Mucosa of descending colon (tissue), 3 donors: ENCODE results near the gene AWAT2. TPM values are rescaled to one million over a fixed set of nuclear protein-coding genes. Genes with fewer than 3 reads are reported as not detected.
A peak's percentile ranks its signal among the peaks of the same experiment; 100 is the strongest.
"Not testable (repeated sequence)": the region's sequence is repeated elsewhere in the genome, so short reads cannot be mapped to it uniquely, and the experiment has no call there.

Experiments used
- ATAC-seq: fragments of 200-7000 bp; cut with Tn5 transposase; one replicate; pipeline ENCODE4 v1.9.1; 2020; ENCODE audit warnings: mild to moderate bottlenecking, moderate library complexity
- DNase-seq, 3 donors: peaks; one replicate each; pipeline ENCODE4 v3.0.0-alpha.2; 2020
- H3K36me3 ChIP-seq: fragments of 200-600 bp; one replicate; pipeline ENCODE4 v1.8.0; 2021; ENCODE audit warnings: low read depth, mild to moderate bottlenecking
- H3K4me1 ChIP-seq: fragments of 200-600 bp; one replicate; pipeline ENCODE4 v1.8.0; 2021; ENCODE audit warnings: low read depth, mild to moderate bottlenecking
- H3K4me3 ChIP-seq: fragments of 200-600 bp; one replicate; pipeline ENCODE4 v1.8.0; 2021; ENCODE audit warnings: mild to moderate bottlenecking
- H3K9me3 ChIP-seq: fragments of 200-600 bp; one replicate; pipeline ENCODE4 v1.8.0; 2021; ENCODE audit warnings: mild to moderate bottlenecking
- CTCF ChIP-seq: fragments of 200-600 bp; IDR thresholded peaks from one replicate; pipeline ENCODE4 v1.8.0; 2022; ENCODE audit warnings: antibody characterized with exemption, mild to moderate bottlenecking
- intact Hi-C, 2 donors: fragments of 100-400 bp; cut with DNase I in 1 of 2; cut with micrococcal nuclease in 1 of 2; formaldehyde crosslinking; loops; one replicate each; pipeline versions ENCODE4 v1.11.0 to v1.11.1; 2022; cut with DNase I, micrococcal nuclease
- microRNA-seq: library from miRNA; unstranded; fragments of <30 nt; microRNA quantifications from one replicate; pipeline ENCODE4, GENCODE V29; 2019
- total RNA-seq, 3 donors: library from RNA; stranded (reverse); fragmentation: NEBNext Ultra II Directional in 2 of 3; extraction: Animal tissue kit (Norgen Biotek cat#: 25700) in 2 of 3; gene quantifications; one replicate each; pipeline versions ENCODE4 v1.2.1 to v1.2.4, GENCODE V29; 2021 to 2023
- donor health status: DM: no; HTN: no; CAD: no; lungs with moderate emphysema.
- donor health status: DM: no; HTN: no; CAD: no.
- donor health status: DM: no; HTN: yes; CAD: no.

Gene AWAT2
- total RNA-seq, 3 donors from 2014 or later = not detected

- Histone ChIP-seq H3K36me3 (no peaks in the 10 kb centered on the region), H3K9me3 (no peaks in the 10 kb centered on the region), H3K4me3 (no peak overlapping the region), H3K4me1 (no peaks in the 10 kb centered on the region)
- DNase-seq (no peak), ATAC-seq (no peak)
- intact Hi-C loops = no loop called here
- TF ChIP-seq CTCF = no peak
Measured at GRCh38 chrX:70001269-70001668, 48.5 kb downstream of the AWAT2 start.

GRCh38 chrX:69998299-69998698, 51.4 kb downstream of the AWAT2 start:
- H3K4me3 ChIP-seq, H3K9me3 ChIP-seq, DNase-seq, ATAC-seq, intact Hi-C loops, H3K36me3 ChIP-seq, H3K4me1 ChIP-seq: not testable (repeated sequence)

- intact Hi-C loops = no loop called here
- Histone ChIP-seq H3K4me3 (no peak overlapping the region), H3K9me3 (no peaks in the 10 kb centered on the region), H3K36me3 (no peaks in the 10 kb centered on the region), H3K4me1 (no peaks in the 10 kb centered on the region)
- DNase-seq = no peak
- ATAC-seq = no peak
- no peak for TF ChIP-seq CTCF
Measured at GRCh38 chrX:69996113-69996468, 53.6 kb downstream of the AWAT2 start.

GRCh38 chrX:69995362-69996112, 54.2 kb downstream of the AWAT2 start:
- no peak for ATAC-seq
- intact Hi-C loops = no loop called here
- Histone ChIP-seq H3K4me1 (no peaks in the 10 kb centered on the region), H3K9me3 (no peaks in the 10 kb centered on the region), H3K4me3 (no peak overlapping the region), H3K36me3 (no peaks in the 10 kb centered on the region)
- TF ChIP-seq CTCF = no peak
- DNase-seq = no peak

- no peaks in the 10 kb centered on the region for H3K36me3 ChIP-seq
- no peaks in the 10 kb centered on the region for H3K4me1 ChIP-seq
- intact Hi-C loops = no loop called here
- DNase-seq = no peak
- TF ChIP-seq CTCF = no peak
- no peaks in the 10 kb centered on the region for H3K9me3 ChIP-seq
- H3K4me3 ChIP-seq = no peak overlapping the region
- ATAC-seq = no peak
Measured at GRCh38 chrX:69993494-69993893, 56.2 kb downstream of the AWAT2 start.

GRCh38 chrX:69991685-69992084, 58.1 kb downstream of the AWAT2 start:
- intact Hi-C loops = no loop called here
- Histone ChIP-seq H3K4me3 (no peak overlapping the region), H3K9me3 (no peaks in the 10 kb centered on the region), H3K36me3 (no peaks in the 10 kb centered on the region), H3K4me1 (no peaks in the 10 kb centered on the region)
- no peak for TF ChIP-seq CTCF
- ATAC-seq (no peak), DNase-seq (no peak)

Small RNA genes lying within 50 kb of the gene (microRNA-seq; reads per million reads assigned to microRNA genes)
- 2.6 reads per million, percentile 8 among the genes with 10 or more reads in this experiment for gene MIR676

Other genes starting within 250 kb of the AWAT2 start
- gene OTUD6A, start 12.5 kb upstream of the AWAT2 start, total RNA-seq = not detected
- gene IGBP1, start 83.5 kb upstream of the AWAT2 start, total RNA-seq = 10 to 100 TPM; 51.8 to 78.4 (median 69.7) TPM
- not detected for gene DGAT2L6, start 127.5 kb upstream of the AWAT2 start, total RNA-seq
- not detected for gene AWAT1, start 184.7 kb upstream of the AWAT2 start, total RNA-seq
- 1 to 10 TPM in 2 of 3 donors, under 1 TPM in 1; 0.79 to 5.7 (median 1.3) TPM for gene P2RY4, start 210.3 kb upstream of the AWAT2 start, total RNA-seq
- 1 to 10 TPM in 1 of 3 donors, under 1 TPM in 1, not detected in 1; 0.60 to 1.2 TPM for gene ARR3, start 218.4 kb upstream of the AWAT2 start, total RNA-seq
- under 1 TPM in 1 of 3 donors, not detected in 2; 0.29 TPM for gene RAB41, start 232.2 kb upstream of the AWAT2 start, total RNA-seq
- gene PDZD11, start 240.0 kb upstream of the AWAT2 start, total RNA-seq = 10 to 100 TPM; 34.1 to 47.5 (median 43.9) TPM
- gene KIF4A, start 240.2 kb upstream of the AWAT2 start, total RNA-seq = 10 to 100 TPM in 1 of 3 donors, 1 to 10 TPM in 2; 1.5 to 10.7 (median 3.1) TPM